ENCODE data around the gene RPS2.

The RPS2 gene

DNA sequence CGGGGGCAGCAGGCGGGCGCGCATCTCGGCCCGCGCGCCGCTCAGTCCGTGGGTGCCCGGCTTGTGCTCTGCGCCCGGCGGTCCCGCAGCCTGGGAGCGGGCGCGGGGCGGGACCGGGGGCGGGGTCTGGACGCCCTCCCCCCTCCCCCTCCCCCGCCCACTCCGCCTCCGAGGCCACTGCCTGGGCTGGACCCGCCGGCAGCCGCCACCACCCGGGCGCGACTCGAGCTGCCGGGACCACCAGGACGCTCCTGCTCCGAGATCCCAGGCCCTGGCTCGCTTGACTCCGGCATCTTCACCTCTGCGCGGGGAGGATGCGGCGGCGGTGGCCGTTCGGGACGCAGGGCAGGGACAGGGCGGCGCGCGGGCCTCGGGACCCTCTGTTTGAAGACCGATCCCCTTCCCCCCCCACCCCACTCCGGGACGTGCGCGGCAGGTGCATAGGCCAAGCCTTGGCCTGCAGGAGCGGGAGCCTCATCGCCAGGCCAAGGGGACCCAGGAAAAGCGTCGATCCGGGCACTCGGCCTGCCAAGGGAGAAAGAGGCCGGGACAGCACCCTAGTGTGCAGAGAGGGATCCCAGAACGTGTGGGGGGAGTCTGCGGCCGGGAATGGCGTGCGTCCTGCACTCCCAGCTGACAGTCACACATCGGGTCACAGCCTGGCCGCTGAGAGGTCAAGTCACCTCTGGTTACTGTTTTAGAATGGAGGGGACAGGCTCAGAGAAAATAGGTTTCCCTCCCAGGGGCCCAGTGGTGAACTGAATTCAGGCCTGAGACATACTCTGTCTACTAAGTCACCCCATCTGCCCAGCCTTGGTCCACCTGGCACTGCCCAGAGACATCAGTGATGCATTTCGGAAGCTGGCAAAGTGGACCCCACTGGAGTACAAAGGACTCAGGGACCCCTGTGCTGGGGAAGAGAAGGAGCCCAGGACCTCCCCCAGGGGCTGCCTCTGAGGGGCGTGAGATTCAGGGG is 46.0 kb downstream of the RPS2 start, which contains the start of gene HS3ST6:
Gene HS3ST6 (minus strand): TSS at position 65 of the 976 bp plus-strand sequence. CDS start 92 bp downstream, outside the sequence.
- no peak within 1 kb of the TSS for H3K4me3 ChIP-seq (ENCODE audit: low read depth, low read length)
- peaks cover 59% of the 10 kb centered on the region for H3K27me3 ChIP-seq
- no peaks in the 10 kb centered on the region for H3K4me1 ChIP-seq
- H3K9me3 ChIP-seq = no peaks in the 10 kb centered on the region; the same call in 1 of the 2 replicates
- DNase-seq = no peak
- no peaks in the 10 kb centered on the region for H3K36me3 ChIP-seq
- TF ChIP-seq, protein P1, sequence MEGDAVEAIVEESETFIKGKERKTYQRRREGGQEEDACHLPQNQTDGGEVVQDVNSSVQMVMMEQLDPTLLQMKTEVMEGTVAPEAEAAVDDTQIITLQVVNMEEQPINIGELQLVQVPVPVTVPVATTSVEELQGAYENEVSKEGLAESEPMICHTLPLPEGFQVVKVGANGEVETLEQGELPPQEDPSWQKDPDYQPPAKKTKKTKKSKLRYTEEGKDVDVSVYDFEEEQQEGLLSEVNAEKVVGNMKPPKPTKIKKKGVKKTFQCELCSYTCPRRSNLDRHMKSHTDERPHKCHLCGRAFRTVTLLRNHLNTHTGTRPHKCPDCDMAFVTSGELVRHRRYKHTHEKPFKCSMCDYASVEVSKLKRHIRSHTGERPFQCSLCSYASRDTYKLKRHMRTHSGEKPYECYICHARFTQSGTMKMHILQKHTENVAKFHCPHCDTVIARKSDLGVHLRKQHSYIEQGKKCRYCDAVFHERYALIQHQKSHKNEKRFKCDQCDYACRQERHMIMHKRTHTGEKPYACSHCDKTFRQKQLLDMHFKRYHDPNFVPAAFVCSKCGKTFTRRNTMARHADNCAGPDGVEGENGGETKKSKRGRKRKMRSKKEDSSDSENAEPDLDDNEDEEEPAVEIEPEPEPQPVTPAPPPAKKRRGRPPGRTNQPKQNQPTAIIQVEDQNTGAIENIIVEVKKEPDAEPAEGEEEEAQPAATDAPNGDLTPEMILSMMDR (IDR thresholded peaks at IDR 0.05; ENCODE audit: low read depth, low read length) = no peak

DNA sequence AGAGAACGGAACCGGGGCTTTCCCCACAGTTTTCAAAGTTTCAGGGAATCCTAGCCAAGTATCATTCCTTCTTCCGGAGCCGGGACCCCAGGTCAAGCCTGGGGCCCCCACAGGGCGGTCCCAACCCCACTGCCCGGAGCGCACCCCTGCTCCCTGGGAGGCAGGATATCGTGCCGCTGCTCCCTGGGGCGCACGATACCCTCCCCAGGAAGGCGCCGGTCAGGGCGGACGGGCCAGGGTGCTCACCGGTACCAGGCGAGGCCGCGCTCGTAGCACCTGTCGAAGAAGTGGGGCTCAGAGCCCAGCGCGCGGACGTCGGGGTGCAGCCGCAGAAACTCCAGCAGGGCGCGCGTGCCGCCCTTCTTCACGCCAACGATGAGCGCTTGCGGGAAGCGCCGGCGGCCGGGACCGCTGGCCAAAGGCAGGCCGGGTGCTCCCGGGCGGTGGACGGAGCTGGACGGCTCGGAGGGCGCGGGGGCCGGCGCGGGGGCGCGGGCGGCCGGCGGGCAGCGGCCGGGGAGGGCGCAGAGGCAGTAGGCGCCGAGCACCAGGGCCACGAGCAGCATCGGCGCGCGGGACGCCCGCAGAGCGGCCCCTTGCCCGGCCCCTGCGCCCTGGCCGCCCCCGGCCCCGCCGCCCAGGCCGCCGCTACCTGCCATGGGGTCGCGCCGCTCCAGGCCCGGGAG is 46.8 kb downstream of the RPS2 start:
- no peak for DNase-seq
- peaks cover 57% of the 10 kb centered on the region for H3K27me3 ChIP-seq
- no peak overlapping the region for H3K4me3 ChIP-seq (ENCODE audit: low read depth, low read length)
- H3K9me3 ChIP-seq = no peaks in the 10 kb centered on the region; the same call in 1 of the 2 replicates
- TF ChIP-seq, protein P1 (IDR thresholded peaks at IDR 0.05; ENCODE audit: low read depth, low read length) = no peak
- no peaks in the 10 kb centered on the region for H3K4me1 ChIP-seq
- H3K36me3 ChIP-seq = no peaks in the 10 kb centered on the region

DNA sequence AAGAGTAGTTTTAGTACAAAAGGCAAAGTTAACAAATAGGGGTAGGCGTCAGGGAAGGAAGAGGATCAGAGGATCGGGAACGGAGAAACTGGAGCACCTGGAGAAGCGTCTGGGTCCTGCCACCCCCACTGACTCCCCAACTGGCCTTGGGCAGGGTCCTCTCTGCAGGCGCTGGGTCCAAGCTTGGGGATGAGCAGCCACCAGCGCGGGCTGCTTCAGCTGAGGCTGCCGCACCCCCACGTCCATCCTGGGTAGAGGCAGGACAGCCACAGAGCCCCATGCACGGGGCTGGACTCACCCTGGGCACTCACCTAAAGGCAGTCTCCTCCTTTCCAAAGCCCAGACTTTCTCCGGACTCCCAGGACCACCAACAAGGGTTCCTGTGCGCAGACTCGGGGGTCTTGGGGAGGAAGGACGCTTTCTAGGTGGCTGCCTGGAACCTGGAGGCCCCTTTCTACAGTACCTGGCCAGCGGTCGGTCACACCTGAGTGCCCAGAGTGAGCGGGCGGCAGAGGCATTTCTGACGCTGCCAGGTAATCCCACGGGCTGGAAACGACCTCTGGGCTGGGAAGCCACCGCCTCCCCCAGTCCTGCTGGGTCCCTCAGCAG is 47.5 kb downstream of the RPS2 start:
- Histone ChIP-seq H3K4me1 (no peaks in the 10 kb centered on the region), H3K4me3 (ENCODE audit: low read depth, low read length) (no peak overlapping the region), H3K27me3 (peaks cover 56% of the 10 kb centered on the region), H3K9me3 (no peaks in the 10 kb centered on the region), H3K36me3 (no peaks in the 10 kb centered on the region)
- no peak for DNase-seq
- TF ChIP-seq, protein P1 (IDR thresholded peaks at IDR 0.05; ENCODE audit: low read depth, low read length) = no peak

DNA sequence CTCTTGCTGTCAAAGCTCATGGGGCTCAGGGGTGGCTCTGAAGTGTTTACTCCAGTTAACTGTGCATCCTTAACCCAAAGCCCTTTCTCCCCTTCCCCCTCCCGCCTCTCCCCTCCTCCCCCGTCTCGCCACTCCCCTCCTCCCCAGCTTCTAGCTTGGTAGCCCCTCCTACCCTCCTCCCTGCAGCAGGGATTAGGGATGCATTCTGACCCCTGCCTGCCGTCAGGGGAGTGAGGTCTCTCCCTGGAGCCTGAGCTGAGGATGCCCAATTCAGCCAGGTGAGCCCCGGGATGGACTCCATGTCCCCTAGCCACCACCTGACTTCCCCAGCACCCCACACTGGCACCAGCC is 48.0 kb downstream of the RPS2 start:
- TF ChIP-seq, protein P1 (IDR thresholded peaks at IDR 0.05; ENCODE audit: low read depth, low read length) = no peak
- no peak overlapping the region for H3K4me3 ChIP-seq (ENCODE audit: low read depth, low read length)
- H3K36me3 ChIP-seq = no peaks in the 10 kb centered on the region
- H3K9me3 ChIP-seq = no peaks in the 10 kb centered on the region
- DNase-seq = no peak
- H3K4me1 ChIP-seq = no peaks in the 10 kb centered on the region
- H3K27me3 ChIP-seq = peaks cover 53% of the 10 kb centered on the region

DNA sequence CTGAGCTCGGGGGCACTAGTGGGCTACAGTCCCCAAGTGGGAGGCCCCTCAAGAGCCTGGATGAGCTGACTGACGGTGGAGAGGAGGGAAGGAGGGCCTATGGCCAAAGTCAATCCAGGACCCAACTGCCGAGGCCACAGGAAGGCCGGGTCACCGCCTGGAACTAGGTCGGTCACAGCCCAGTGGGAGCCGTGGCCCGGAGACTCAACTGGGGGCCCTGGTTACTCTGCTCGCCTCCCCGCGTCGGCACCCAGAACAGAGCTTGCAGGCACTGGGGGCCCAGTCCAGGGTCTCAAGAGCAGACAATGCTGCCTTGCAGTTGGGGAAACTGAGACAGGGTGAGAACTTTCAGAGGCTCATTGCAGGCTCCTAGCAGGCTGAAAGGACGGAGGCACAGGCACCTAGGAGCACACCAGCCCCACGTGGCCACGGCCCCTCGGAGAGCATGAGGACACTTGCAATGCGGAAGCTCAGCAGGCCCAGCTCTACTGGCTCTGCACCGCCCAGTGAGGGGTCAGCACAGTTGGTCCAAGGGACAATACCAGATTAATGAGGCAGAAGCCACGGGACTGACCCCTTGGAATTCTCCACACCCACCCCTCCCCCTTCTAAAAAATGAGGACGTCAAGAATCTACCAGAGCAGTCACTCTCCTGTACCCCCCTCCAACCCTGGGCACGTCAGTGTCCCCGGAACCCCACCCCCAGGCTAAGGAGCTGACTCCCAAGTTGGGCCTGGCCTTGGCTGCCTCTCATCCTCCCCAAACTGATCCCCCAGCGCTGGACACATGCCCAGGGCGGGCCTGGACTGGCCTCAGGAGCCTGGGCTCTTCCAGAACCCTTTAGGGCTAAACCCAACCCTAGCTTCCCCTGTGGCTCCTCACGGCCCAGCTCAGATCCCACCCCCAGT is 48.6 kb downstream of the RPS2 start:
- TF ChIP-seq, protein P1 (IDR thresholded peaks at IDR 0.05; ENCODE audit: low read depth, low read length) = no peak
- Histone ChIP-seq H3K27me3 (peaks cover 47% of the 10 kb centered on the region), H3K4me1 (no peaks in the 10 kb centered on the region), H3K4me3 (ENCODE audit: low read depth, low read length) (no peak overlapping the region), H3K36me3 (no peaks in the 10 kb centered on the region), H3K9me3 (no peaks in the 10 kb centered on the region)
- no peak for DNase-seq

All from BE2C (cell line).